HEK293 (cell line): ENCODE data around the gene SLC25A39.

Experiments
- CTCF ChIA-PET: fragments of 350-600 bp; formaldehyde crosslinking; extraction: SDS; loops from one replicate; lab custom pipeline; 2021; ENCODE audit warnings: antibody characterized with exemption; lab: Yijun Ruan, JAX
- POLR2A ChIA-PET: fragments of 300-600 bp; formaldehyde crosslinking; extraction: SDS; loops from one replicate; lab custom pipeline; 2020; ENCODE audit warnings: antibody characterized with exemption, inconsistent platforms; lab: Yijun Ruan, JAX
- H3K27ac ChIP-seq: fragments of 200-500 bp; sonication (Bioruptor generic); 2 replicates; pipeline ENCODE4 v1.5.1; 2014; ENCODE audit warnings: low read depth, low read length, control low read depth, inconsistent platforms; ENCODE audit errors: extremely low read depth
- H3K36me3 ChIP-seq, 2 experiments: fragments of 200-500 bp in 1 of 2; sonication (Bioruptor generic) in 1 of 2; 1 replicate in 1 of 2; 2 replicates in 1 of 2; pipeline ENCODE4 v1.5.1; 2014 to 2017; ENCODE audit warnings: inconsistent platforms in 2 of 2, low read length in 2 of 2; ENCODE audit not compliant: control insufficient read depth in 2 of 2, insufficient read depth in 1 of 2
- H3K4me1 ChIP-seq: fragments of 200-500 bp; sonication (Bioruptor generic); 2 replicates; pipeline ENCODE4 v1.5.1; 2014; ENCODE audit warnings: mild to moderate bottlenecking, low read length, inconsistent platforms; ENCODE audit not compliant: control insufficient read depth, insufficient read depth
- H3K4me3 ChIP-seq: 2 replicates; pipeline ENCODE4 v1.5.1; 2011; ENCODE audit warnings: low read depth, mild to moderate bottlenecking, control low read depth, low read length, moderate library complexity
- H3K9me3 ChIP-seq: fragments of 200-500 bp; sonication (Bioruptor generic); 2 replicates; pipeline ENCODE4 v1.5.1; 2014; ENCODE audit warnings: low read depth, low read length, inconsistent platforms; ENCODE audit not compliant: control insufficient read depth, insufficient read depth
- BCL11A ChIP-seq: fragments of 450-650 bp; formaldehyde crosslinking; IDR thresholded peaks from 2 replicates; pipeline ENCODE4 v1.5.1; 2016; ENCODE audit warnings: low read depth, missing biosample characterization, missing genetic modification characterization
- BCL11B ChIP-seq: fragments of 450-650 bp; formaldehyde crosslinking; IDR thresholded peaks from 2 replicates; pipeline ENCODE4 v1.5.1; 2016; ENCODE audit warnings: low read depth, missing biosample characterization, missing genetic modification characterization
- GLIS2 ChIP-seq: fragments of 450-650 bp; formaldehyde crosslinking; IDR thresholded peaks from 2 replicates; pipeline ENCODE4 v1.5.1; 2016; ENCODE audit warnings: missing biosample characterization, missing genetic modification characterization
- HOXC10 ChIP-seq: sonication (generic); formaldehyde crosslinking; IDR thresholded peaks from 2 replicates; pipeline ENCODE4 v1.8.1; 2023; ENCODE audit warnings: mild to moderate bottlenecking, missing genetic modification reagents
- KLF1 ChIP-seq: fragments of 450-650 bp; formaldehyde crosslinking; IDR thresholded peaks from 2 replicates; pipeline ENCODE4 v1.5.1; 2016; ENCODE audit warnings: missing biosample characterization, missing genetic modification characterization
- OVOL3 ChIP-seq: fragments of 450-650 bp; formaldehyde crosslinking; IDR thresholded peaks from 2 replicates; pipeline ENCODE4 v1.5.1; 2016; ENCODE audit warnings: missing biosample characterization, missing genetic modification characterization
- ZBTB1 ChIP-seq: fragments of 450-650 bp; formaldehyde crosslinking; IDR thresholded peaks from 2 replicates; pipeline ENCODE4 v1.5.1; 2016; ENCODE audit warnings: missing biosample characterization, missing genetic modification characterization
- ZBTB7A ChIP-seq: fragments of 450-650 bp; formaldehyde crosslinking; IDR thresholded peaks from 2 replicates; pipeline ENCODE4 v1.5.1; 2016; ENCODE audit warnings: low read depth, missing biosample characterization, missing genetic modification characterization
- ZEB2 ChIP-seq: fragments of 450-650 bp; formaldehyde crosslinking; IDR thresholded peaks from 2 replicates; pipeline ENCODE4 v1.5.1; 2016; ENCODE audit warnings: missing biosample characterization, missing genetic modification characterization
- ZIC2 ChIP-seq: fragments of 450-650 bp; formaldehyde crosslinking; IDR thresholded peaks from 2 replicates; pipeline ENCODE4 v1.5.1; 2016; ENCODE audit warnings: missing biosample characterization, missing genetic modification characterization
- ZNF175 ChIP-seq: fragments of 450-650 bp; formaldehyde crosslinking; IDR thresholded peaks from 2 replicates; pipeline ENCODE4 v1.5.1; 2016; ENCODE audit warnings: missing biosample characterization, missing genetic modification characterization
- ZNF394 ChIP-seq: fragments of 450-650 bp; formaldehyde crosslinking; IDR thresholded peaks from 2 replicates; pipeline ENCODE4 v1.5.1; 2016; ENCODE audit warnings: missing biosample characterization, missing genetic modification characterization, mild to moderate bottlenecking, moderate library complexity, borderline replicate concordance
- ZNF473 ChIP-seq: fragments of 450-650 bp; formaldehyde crosslinking; IDR thresholded peaks from 2 replicates; pipeline ENCODE4 v1.5.1; 2017; ENCODE audit warnings: missing biosample characterization, missing genetic modification characterization
- ZNF501 ChIP-seq: fragments of 450-650 bp; formaldehyde crosslinking; IDR thresholded peaks from 2 replicates; pipeline ENCODE4 v1.5.1; 2016; ENCODE audit warnings: missing biosample characterization, missing genetic modification characterization
- ZNF555 ChIP-seq: fragments of 450-650 bp; formaldehyde crosslinking; conservative IDR thresholded peaks from 2 replicates; pipeline ENCODE4 v1.5.1; 2017; ENCODE audit warnings: missing biosample characterization, mild to moderate bottlenecking, missing genetic modification characterization, inconsistent platforms
- ZNF610 ChIP-seq: fragments of 450-650 bp; formaldehyde crosslinking; IDR thresholded peaks from 2 replicates; pipeline ENCODE4 v1.5.1; 2016; ENCODE audit warnings: missing biosample characterization, missing genetic modification characterization, borderline replicate concordance
- ZNF792 ChIP-seq: fragments of 450-650 bp; formaldehyde crosslinking; IDR thresholded peaks from 2 replicates; pipeline ENCODE4 v1.5.1; 2016; ENCODE audit warnings: missing biosample characterization, missing genetic modification characterization
- TF ChIP-seq, protein P1 (sequence below): IDR thresholded peaks from 2 replicates; pipeline ENCODE4 v1.6.1; 2011; ENCODE audit warnings: mild to moderate bottlenecking, low read depth, low read length, borderline replicate concordance
- TF ChIP-seq, protein P2 (sequence below): fragments of 450-650 bp; formaldehyde crosslinking; IDR thresholded peaks from 2 replicates; pipeline ENCODE4 v1.5.1; 2016; ENCODE audit warnings: missing biosample characterization, missing genetic modification characterization

Gene SLC25A39

DNA sequence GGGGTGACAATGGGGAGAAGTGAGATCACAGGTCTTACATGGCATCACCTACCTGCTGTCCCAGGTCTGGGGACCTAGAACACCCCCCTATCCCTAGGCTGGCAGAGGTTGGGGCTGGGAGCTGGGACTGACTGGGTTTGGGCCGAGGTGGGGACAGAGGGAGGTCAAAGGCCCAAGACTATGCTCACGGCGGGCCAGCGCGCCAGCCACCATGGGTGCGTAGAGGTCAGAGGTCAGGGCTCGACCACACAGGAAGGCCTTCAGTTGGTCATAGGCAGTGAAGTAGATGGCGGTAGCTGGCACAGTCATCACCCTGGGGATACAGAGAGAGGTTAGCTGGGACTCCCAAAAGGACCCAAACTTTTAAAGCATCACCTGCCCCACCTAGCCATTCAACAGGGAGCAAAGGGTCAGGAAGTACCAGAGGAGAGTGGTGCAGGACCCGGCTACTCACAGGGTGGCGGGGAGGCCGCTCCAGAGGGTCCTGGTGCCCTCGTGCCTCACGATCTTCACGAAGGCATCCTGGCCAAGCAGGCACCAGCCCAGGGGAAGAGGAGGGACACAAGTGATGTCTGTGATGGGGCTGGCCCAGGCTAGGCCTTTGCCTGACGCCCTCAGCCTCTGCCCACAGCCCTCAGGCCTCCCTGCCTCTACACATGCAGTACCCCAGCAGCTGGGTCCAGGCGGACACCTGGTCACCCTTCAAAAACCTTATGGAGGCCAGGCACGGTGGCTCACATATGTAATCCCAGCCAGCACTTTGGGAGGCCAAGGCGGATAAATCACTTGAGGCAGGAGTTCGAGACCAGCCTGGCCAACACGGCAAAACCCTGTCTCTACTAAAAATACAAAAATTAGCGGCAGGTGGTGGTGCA lies 3.1 kb downstream of the SLC25A39 start:
- Histone ChIP-seq H3K9me3 (no peaks in the 10 kb centered on the region), H3K27ac (no peak overlapping the region), H3K4me3 (no peak overlapping the region), H3K36me3 (peaks cover 3 to 42% of the 10 kb centered on the region in 2 experiments; a peak in 2 of 3 replicates), H3K4me1 (0 out of 2 replicates have a peak, but pooled peaks cover 3% of the 10 kb centered on the region)
- TF ChIP-seq BCL11A (tag by site-specific recombination) (0 out of 2 replicates have a peak, but pooled peaks have one; percentile 18), ZEB2 (tag by site-specific recombination) (no peak), ZNF501 (no peak), OVOL3 (tag by site-specific recombination) (no peak), ZBTB1 (no peak)
- TF ChIP-seq, protein P1, sequence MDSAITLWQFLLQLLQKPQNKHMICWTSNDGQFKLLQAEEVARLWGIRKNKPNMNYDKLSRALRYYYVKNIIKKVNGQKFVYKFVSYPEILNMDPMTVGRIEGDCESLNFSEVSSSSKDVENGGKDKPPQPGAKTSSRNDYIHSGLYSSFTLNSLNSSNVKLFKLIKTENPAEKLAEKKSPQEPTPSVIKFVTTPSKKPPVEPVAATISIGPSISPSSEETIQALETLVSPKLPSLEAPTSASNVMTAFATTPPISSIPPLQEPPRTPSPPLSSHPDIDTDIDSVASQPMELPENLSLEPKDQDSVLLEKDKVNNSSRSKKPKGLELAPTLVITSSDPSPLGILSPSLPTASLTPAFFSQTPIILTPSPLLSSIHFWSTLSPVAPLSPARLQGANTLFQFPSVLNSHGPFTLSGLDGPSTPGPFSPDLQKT = no peak
- TF ChIP-seq, protein P2, sequence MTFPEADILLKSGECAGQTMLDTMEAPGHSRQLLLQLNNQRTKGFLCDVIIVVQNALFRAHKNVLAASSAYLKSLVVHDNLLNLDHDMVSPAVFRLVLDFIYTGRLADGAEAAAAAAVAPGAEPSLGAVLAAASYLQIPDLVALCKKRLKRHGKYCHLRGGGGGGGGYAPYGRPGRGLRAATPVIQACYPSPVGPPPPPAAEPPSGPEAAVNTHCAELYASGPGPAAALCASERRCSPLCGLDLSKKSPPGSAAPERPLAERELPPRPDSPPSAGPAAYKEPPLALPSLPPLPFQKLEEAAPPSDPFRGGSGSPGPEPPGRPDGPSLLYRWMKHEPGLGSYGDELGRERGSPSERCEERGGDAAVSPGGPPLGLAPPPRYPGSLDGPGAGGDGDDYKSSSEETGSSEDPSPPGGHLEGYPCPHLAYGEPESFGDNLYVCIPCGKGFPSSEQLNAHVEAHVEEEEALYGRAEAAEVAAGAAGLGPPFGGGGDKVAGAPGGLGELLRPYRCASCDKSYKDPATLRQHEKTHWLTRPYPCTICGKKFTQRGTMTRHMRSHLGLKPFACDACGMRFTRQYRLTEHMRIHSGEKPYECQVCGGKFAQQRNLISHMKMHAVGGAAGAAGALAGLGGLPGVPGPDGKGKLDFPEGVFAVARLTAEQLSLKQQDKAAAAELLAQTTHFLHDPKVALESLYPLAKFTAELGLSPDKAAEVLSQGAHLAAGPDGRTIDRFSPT (tag by site-specific recombination) = peak; percentile 13; the same call in 1 of the 2 replicates
- ChIA-PET POLR2A (interaction anchor here (0.8 to 2.1 kb wide), 3 partner anchors 13 to 198 kb away, joined by 3 to 7 read pairs (median 3); partner anchors contain the start of genes HDAC5 and RUNDC3A), CTCF (interaction anchor here (0.6 to 1.8 kb wide), 3 partner anchors 9 to 104 kb away, joined by 3 to 8 read pairs (median 8); no protein-coding TSS in a partner anchor)

DNA sequence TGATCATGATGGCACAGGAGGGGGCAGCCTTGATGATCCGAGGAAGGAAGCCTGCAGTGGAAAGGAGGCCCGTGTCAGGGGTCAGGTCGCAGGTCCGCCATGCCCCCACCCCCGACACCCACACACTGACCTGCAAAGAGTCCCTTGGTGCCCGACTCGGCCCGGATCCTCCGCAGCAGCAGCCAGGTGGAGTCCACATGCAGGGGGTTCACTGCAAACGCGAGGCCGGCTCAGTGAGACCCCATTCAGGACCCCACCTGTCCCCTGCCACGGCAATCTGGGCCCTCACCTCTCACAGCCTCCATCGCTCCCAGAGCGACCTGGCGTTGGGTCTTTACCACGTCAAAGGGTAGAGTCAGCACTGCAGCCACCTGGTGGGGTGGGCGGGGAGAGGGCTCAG lies 4.6 kb downstream of the SLC25A39 start:
- peaks cover 3 to 42% of the 10 kb centered on the region in 2 experiments; a peak in 2 of 3 replicates for H3K36me3 ChIP-seq
- no peak for TF ChIP-seq ZNF175 (tag by site-specific recombination)
- TF ChIP-seq ZNF394 = no peak
- no peak for TF ChIP-seq ZBTB7A (tag by site-specific recombination)
- TF ChIP-seq ZNF555 (tag by site-specific recombination) = no peak
- TF ChIP-seq GLIS2 (tag by site-specific recombination) = 0 out of 2 replicates have a peak, but pooled peaks have one; percentile 31
- TF ChIP-seq ZNF792 = no peak
- TF ChIP-seq BCL11B (tag by site-specific recombination) = no peak
- TF ChIP-seq, all 188 proteins: peak for 1
- no peaks in the 10 kb centered on the region for H3K9me3 ChIP-seq
- no peak overlapping the region for H3K27ac ChIP-seq
- no peaks in the 10 kb centered on the region for H3K4me1 ChIP-seq
- H3K4me3 ChIP-seq = no peak overlapping the region
- ChIA-PET POLR2A (interaction anchor here (0.6 to 1.6 kb wide), 3 partner anchors 12 to 99 kb away, joined by 3 to 10 read pairs (median 3); partner anchors contain the start of gene RUNDC3A), CTCF (interaction anchor here (0.6 to 1.8 kb wide), 3 partner anchors 11 to 99 kb away, joined by 3 to 8 read pairs (median 4); no protein-coding TSS in a partner anchor)

DNA sequence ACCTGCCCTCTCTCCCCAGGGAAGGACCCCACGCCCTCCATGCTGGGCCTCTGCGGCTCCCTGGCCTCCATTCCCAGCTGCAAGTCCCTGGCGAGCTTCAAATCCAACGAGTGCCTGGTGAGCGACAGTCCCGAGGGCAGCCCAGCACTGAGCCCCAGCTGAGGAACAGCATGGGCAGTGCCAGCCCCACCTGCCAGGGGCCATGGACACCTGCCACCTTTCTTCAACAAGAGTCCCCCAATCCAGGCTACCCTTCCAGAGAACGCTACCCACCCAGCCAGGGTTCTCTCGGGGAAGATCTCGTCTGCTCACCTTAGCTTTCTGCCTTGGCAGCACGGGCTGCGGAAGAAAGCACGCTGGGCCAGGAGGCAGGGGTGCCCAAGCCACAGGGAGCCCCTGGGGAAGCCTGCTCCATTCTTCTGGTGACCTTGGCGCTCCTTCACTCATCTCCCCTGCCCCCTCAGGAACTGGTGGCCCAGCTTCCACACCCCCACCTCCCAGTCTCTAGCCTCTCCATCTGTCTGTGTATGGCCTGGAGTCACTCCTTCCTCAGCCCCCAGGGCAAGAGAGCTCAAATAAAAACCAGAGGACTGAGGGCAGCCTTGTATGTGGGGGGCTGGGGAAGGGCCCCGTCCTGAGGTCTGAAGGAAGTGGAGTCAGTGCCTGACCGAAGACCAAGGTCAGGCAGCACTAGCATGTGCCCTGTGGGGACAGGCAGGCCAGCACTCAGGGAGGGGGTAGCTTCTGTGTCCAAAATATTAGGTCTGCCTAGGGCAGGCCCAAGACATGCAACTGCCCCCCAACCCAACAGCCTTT lies 6.3 kb downstream of the SLC25A39 start:
- H3K36me3 ChIP-seq = peaks cover 3 to 42% of the 10 kb centered on the region in 2 experiments; a peak in 2 of 3 replicates
- POLR2A ChIA-PET = interaction anchor here (0.6 to 6.5 kb wide), 6 partner anchors 9 to 127 kb away, joined by 4 to 38 read pairs (median 7); partner anchors contain the start of genes RUNDC3A and UBTF

More for the DNA sequence above, 6.3 kb downstream of the SLC25A39 start:
- TF ChIP-seq ZIC2 (tag by site-specific recombination) (peak; percentile 34), KLF1 (tag by site-specific recombination) (no peak), ZNF610 (no peak), ZNF473 (tag by site-specific recombination) (no peak), HOXC10 (no peak)
- TF ChIP-seq, protein P2 (tag by site-specific recombination) = peak; percentile 32; the same call in 1 of the 2 replicates
- Histone ChIP-seq H3K4me3 (no peak overlapping the region), H3K9me3 (no peaks in the 10 kb centered on the region), H3K27ac (no peak overlapping the region), H3K4me1 (peaks cover 4% of the 10 kb centered on the region; the same call in 1 of the 2 replicates)
- CTCF ChIA-PET = interaction anchor here (1.0 to 2.1 kb wide), 3 partner anchors 13 to 215 kb away, joined by 4 to 5 read pairs (median 5); no protein-coding TSS in a partner anchor
